Measurements from ENCODE around the gene SMCO2. TPM values are rescaled to one million over a fixed set of nuclear protein-coding genes. Genes with fewer than 3 reads are reported as not detected.
A peak's percentile ranks its signal among the peaks of the same experiment; 100 is the strongest.

SMCO2 gene
- total and polyA plus RNA-seq, 9 donors = not detected

DNA sequence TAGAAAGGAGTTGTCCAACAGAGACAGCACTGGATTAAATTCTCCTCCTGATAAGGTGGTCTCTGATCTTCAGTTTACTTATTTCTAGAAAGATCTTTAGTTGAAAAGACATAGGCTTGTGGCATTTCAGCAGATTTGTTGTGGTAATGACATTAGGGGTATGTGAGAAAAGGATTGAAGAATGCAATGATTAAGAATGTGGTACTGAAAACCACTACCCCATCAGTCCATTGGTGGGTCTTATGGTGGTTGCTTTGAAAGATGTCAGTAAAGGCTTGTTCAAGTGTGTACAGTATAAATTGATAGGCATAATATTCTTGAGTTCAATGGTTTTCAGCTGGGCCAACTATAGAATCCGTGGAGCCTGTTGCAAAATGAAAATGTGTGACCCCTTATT lies 88.2 kb downstream of the SMCO2 start:
- Histone ChIP-seq H3K4me3 (no peak overlapping the region), H3K36me3 (no peaks in the 10 kb centered on the region), H3K27me3 (no peaks in the 10 kb centered on the region), H3K9me3 (no peaks in the 10 kb centered on the region), H3K4me1 (ENCODE audit: insufficient read depth) (peaks cover 27% of the 10 kb centered on the region), H3K27ac (no peak overlapping the region)
- TF ChIP-seq, protein P1, sequence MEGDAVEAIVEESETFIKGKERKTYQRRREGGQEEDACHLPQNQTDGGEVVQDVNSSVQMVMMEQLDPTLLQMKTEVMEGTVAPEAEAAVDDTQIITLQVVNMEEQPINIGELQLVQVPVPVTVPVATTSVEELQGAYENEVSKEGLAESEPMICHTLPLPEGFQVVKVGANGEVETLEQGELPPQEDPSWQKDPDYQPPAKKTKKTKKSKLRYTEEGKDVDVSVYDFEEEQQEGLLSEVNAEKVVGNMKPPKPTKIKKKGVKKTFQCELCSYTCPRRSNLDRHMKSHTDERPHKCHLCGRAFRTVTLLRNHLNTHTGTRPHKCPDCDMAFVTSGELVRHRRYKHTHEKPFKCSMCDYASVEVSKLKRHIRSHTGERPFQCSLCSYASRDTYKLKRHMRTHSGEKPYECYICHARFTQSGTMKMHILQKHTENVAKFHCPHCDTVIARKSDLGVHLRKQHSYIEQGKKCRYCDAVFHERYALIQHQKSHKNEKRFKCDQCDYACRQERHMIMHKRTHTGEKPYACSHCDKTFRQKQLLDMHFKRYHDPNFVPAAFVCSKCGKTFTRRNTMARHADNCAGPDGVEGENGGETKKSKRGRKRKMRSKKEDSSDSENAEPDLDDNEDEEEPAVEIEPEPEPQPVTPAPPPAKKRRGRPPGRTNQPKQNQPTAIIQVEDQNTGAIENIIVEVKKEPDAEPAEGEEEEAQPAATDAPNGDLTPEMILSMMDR (IDR thresholded peaks at IDR 0.05) = no peak
- TF ChIP-seq EP300 (IDR thresholded peaks at IDR 0.05) (no peak), POLR2A (IDR thresholded peaks at IDR 0.05) (no peak)
- intact Hi-C loops (cut with DNase I) = no loop called here
- WGBS, 3 donors = 82 to 87% (median 85%) methylated on average over 1 of the region's 1 CpG
- DNase-seq = no peak

- no peak overlapping the region for H3K27ac ChIP-seq
- H3K4me1 ChIP-seq (ENCODE audit: insufficient read depth) = peaks cover 29% of the 10 kb centered on the region
- WGBS, 3 donors = 97 to 99% (median 97%) methylated on average over 6 of the region's 6 CpGs
- intact Hi-C loops (cut with DNase I) = no loop called here
- TF ChIP-seq EP300 (IDR thresholded peaks at IDR 0.05) = no peak
- no peak for TF ChIP-seq POLR2A (IDR thresholded peaks at IDR 0.05)
- TF ChIP-seq, protein P1 (IDR thresholded peaks at IDR 0.05) = no peak
- no peaks in the 10 kb centered on the region for H3K27me3 ChIP-seq
- H3K36me3 ChIP-seq = no peaks in the 10 kb centered on the region
- no peaks in the 10 kb centered on the region for H3K9me3 ChIP-seq
- no peak for DNase-seq
- H3K4me3 ChIP-seq = no peak overlapping the region
These were observed 88.8 kb downstream of the SMCO2 start for GRCh38 chr12:27535318-27535717.

GRCh38 chr12:27537855-27538675 lies 91.5 kb downstream of the SMCO2 start:
- Histone ChIP-seq H3K36me3 (no peaks in the 10 kb centered on the region), H3K27ac (peak overlapping the region in 1 of 2 donors; percentile 30), H3K9me3 (no peaks in the 10 kb centered on the region), H3K4me3 (no peak overlapping the region), H3K4me1 (ENCODE audit: insufficient read depth) (peaks cover 29% of the 10 kb centered on the region), H3K27me3 (no peaks in the 10 kb centered on the region)
- 34 to 46% (median 34%) methylated on average over 8 of the region's 8 CpGs for WGBS, 3 donors
- TF ChIP-seq POLR2A (IDR thresholded peaks at IDR 0.05) (no peak), EP300 (IDR thresholded peaks at IDR 0.05) (no peak)
- TF ChIP-seq, protein P1 (IDR thresholded peaks at IDR 0.05) = no peak
- no peak for DNase-seq
- intact Hi-C loops (cut with DNase I) = no loop called here

GRCh38 chr12:27539191-27539631 lies 92.7 kb downstream of the SMCO2 start:
- Histone ChIP-seq H3K36me3 (no peaks in the 10 kb centered on the region), H3K4me3 (no peak overlapping the region), H3K27ac (peak overlapping the region in 1 of 2 donors; percentile 30), H3K4me1 (ENCODE audit: insufficient read depth) (peaks cover 29% of the 10 kb centered on the region), H3K9me3 (no peaks in the 10 kb centered on the region), H3K27me3 (no peaks in the 10 kb centered on the region)
- 5 to 19% (median 8%) methylated on average over 4 of the region's 4 CpGs for WGBS, 3 donors
- intact Hi-C loops (cut with DNase I) = no loop called here
- DNase-seq = no peak
- TF ChIP-seq EP300 (IDR thresholded peaks at IDR 0.05) (no peak), POLR2A (IDR thresholded peaks at IDR 0.05) (no peak)
- TF ChIP-seq, protein P1 (IDR thresholded peaks at IDR 0.05) = no peak
